KOPT-K1 (cell line): Measurements from ENCODE around the gene FOXN1.
"Not testable (repeated sequence)": the region's sequence is repeated elsewhere in the genome, so short reads cannot be mapped to it uniquely, and the experiment has no call there.

Experiments used
- H3K27ac ChIP-seq: fragments of 200-600 bp; sonication (generic); 2 replicates; pipeline ENCODE4 v1.5.1; 2016; ENCODE audit warnings: antibody characterized with exemption, mild to moderate bottlenecking, low read depth, low read length; ENCODE audit not compliant: poor library complexity, severe bottlenecking
- H3K36me3 ChIP-seq: fragments of 200-600 bp; sonication (generic); 2 replicates; pipeline ENCODE4 v1.5.1; 2017; ENCODE audit warnings: antibody characterized with exemption, mild to moderate bottlenecking, low read length, moderate library complexity; ENCODE audit not compliant: insufficient read depth
- H3K9me3 ChIP-seq: fragments of 200-600 bp; sonication (generic); 2 replicates; pipeline ENCODE4 v1.5.1; 2017; ENCODE audit warnings: antibody characterized with exemption, low read length, mild to moderate bottlenecking; ENCODE audit not compliant: insufficient read depth, poor library complexity, severe bottlenecking

Gene FOXN1

GRCh38 chr17:28505986-28506665 is at the start of gene FOXN1:
TSS of gene FOXN1 (plus strand) at chr17:28506348. CDS start at chr17:28523970, 17,622 bp downstream.
- H3K9me3 ChIP-seq: no peaks in the 10 kb centered on the region
- no peaks in the 10 kb centered on the region for H3K36me3 ChIP-seq
- no peak within 1 kb of the TSS for H3K27ac ChIP-seq

GRCh38 chr17:28457890-28458289 is 48.3 kb upstream of the FOXN1 start:
- no peaks in the 10 kb centered on the region for H3K36me3 ChIP-seq
- H3K27ac ChIP-seq: no peak overlapping the region
- H3K9me3 ChIP-seq: peaks cover 4% of the 10 kb centered on the region

GRCh38 chr17:28458881-28459280 is 47.3 kb upstream of the FOXN1 start:
- H3K27ac ChIP-seq, H3K9me3 ChIP-seq, H3K36me3 ChIP-seq: not testable (repeated sequence)

GRCh38 chr17:28460901-28461300 is 45.2 kb upstream of the FOXN1 start:
- H3K36me3 ChIP-seq: no peaks in the 10 kb centered on the region
- H3K27ac ChIP-seq: no peak overlapping the region
- H3K9me3 ChIP-seq: no peaks in the 10 kb centered on the region

GRCh38 chr17:28466001-28466400 is 40.1 kb upstream of the FOXN1 start:
- H3K36me3 ChIP-seq: no peaks in the 10 kb centered on the region
- no peak overlapping the region for H3K27ac ChIP-seq
- H3K9me3 ChIP-seq: no peaks in the 10 kb centered on the region

- no peaks in the 10 kb centered on the region for H3K36me3 ChIP-seq
- H3K9me3 ChIP-seq: no peaks in the 10 kb centered on the region
- H3K27ac ChIP-seq: no peak overlapping the region
Measured at GRCh38 chr17:28466521-28467048, 39.6 kb upstream of the FOXN1 start.

- Histone ChIP-seq H3K9me3 (no peaks in the 10 kb centered on the region), H3K36me3 (no peaks in the 10 kb centered on the region), H3K27ac (no peak overlapping the region)
Measured at GRCh38 chr17:28467456-28468025, 38.6 kb upstream of the FOXN1 start.

GRCh38 chr17:28468033-28468735 is 38.0 kb upstream of the FOXN1 start:
- not testable (repeated sequence) for H3K9me3 ChIP-seq, H3K36me3 ChIP-seq

GRCh38 chr17:28468781-28469180 is 37.4 kb upstream of the FOXN1 start:
- Histone ChIP-seq H3K36me3 (no peaks in the 10 kb centered on the region), H3K27ac (no peak overlapping the region), H3K9me3 (no peaks in the 10 kb centered on the region)

More at GRCh38 chr17:28468033-28468735, 38.0 kb upstream of the FOXN1 start:
- H3K27ac ChIP-seq: not testable (repeated sequence)

- H3K9me3 ChIP-seq: no peaks in the 10 kb centered on the region
- H3K36me3 ChIP-seq: no peaks in the 10 kb centered on the region
- H3K27ac ChIP-seq: no peak overlapping the region
Measured at GRCh38 chr17:28469376-28469775, 36.8 kb upstream of the FOXN1 start.

GRCh38 chr17:28470266-28470913 is 35.8 kb upstream of the FOXN1 start:
- no peaks in the 10 kb centered on the region for H3K9me3 ChIP-seq

GRCh38 chr17:28470914-28471366 is 35.2 kb upstream of the FOXN1 start:
- H3K27ac ChIP-seq: no peak overlapping the region
- no peaks in the 10 kb centered on the region for H3K9me3 ChIP-seq
- no peaks in the 10 kb centered on the region for H3K36me3 ChIP-seq

More at GRCh38 chr17:28470266-28470913, 35.8 kb upstream of the FOXN1 start:
- Histone ChIP-seq H3K36me3 (no peaks in the 10 kb centered on the region), H3K27ac (no peak overlapping the region)

- H3K27ac ChIP-seq: no peak overlapping the region
- no peaks in the 10 kb centered on the region for H3K36me3 ChIP-seq
- no peaks in the 10 kb centered on the region for H3K9me3 ChIP-seq
Measured at GRCh38 chr17:28471531-28472342, 34.4 kb upstream of the FOXN1 start.

- H3K36me3 ChIP-seq: no peaks in the 10 kb centered on the region
Measured at GRCh38 chr17:28472871-28473497, 33.2 kb upstream of the FOXN1 start.

More at GRCh38 chr17:28472871-28473497, 33.2 kb upstream of the FOXN1 start:
- H3K27ac ChIP-seq: no peak overlapping the region
- no peaks in the 10 kb centered on the region for H3K9me3 ChIP-seq
